Neural crest cell (in vitro differentiated cells): ENCODE measurements around the gene BANF2. TPM values are rescaled to one million over a fixed set of nuclear protein-coding genes. Genes with fewer than 3 reads are reported as not detected.

Source experiments
- DNase-seq: peaks from one replicate; pipeline ENCODE4 v3.0.0; 2021; ENCODE audit warnings: low read depth, mixed read lengths, low spot score
- H3K27ac Mint-ChIP-seq: one replicate; pipeline ENCODE4 v1.8.0; 2021; ENCODE audit warnings: mild to moderate bottlenecking, mixed read lengths; ENCODE audit not compliant: unreplicated experiment
- H3K27me3 Mint-ChIP-seq: 2 replicates; pipeline ENCODE4 v1.8.0; 2021; ENCODE audit warnings: low read depth, mild to moderate bottlenecking, mixed read lengths
- H3K36me3 Mint-ChIP-seq: 2 replicates; pipeline ENCODE4 v1.8.0; 2021; ENCODE audit warnings: low read depth, mild to moderate bottlenecking, mixed read lengths
- H3K4me1 Mint-ChIP-seq: 2 replicates; pipeline ENCODE4 v1.8.0; 2021; ENCODE audit warnings: mixed read lengths
- H3K4me3 Mint-ChIP-seq: one replicate; pipeline ENCODE4 v1.8.0; 2021; ENCODE audit warnings: mild to moderate bottlenecking, mixed read lengths
- H3K9me3 Mint-ChIP-seq: 2 replicates; pipeline ENCODE4 v1.8.0; 2021; ENCODE audit warnings: mixed read lengths
- CTCF ChIP-seq: fragments of 200-600 bp; sonication (generic); conservative IDR thresholded peaks from 2 replicates; pipeline ENCODE4 v1.5.0; 2021; ENCODE audit warnings: antibody characterized with exemption, mild to moderate bottlenecking
- total RNA-seq: library from RNA; stranded (reverse); gene quantifications from 2 replicates; pipeline ENCODE4 v1.2.1, GENCODE V29; 2021

BANF2 gene
- total RNA-seq, 1 donor from 2014 or later: not detected

GRCh38 chr20:17738154-17738553 is 38.4 kb downstream of the BANF2 start:
- DNase-seq: no peak
- H3K27me3 Mint-ChIP-seq: no peaks in the 10 kb centered on the region
- H3K4me3 Mint-ChIP-seq: no peak overlapping the region
- peaks cover 13% of the 10 kb centered on the region for H3K4me1 Mint-ChIP-seq
- peaks cover 17% of the 10 kb centered on the region for H3K9me3 Mint-ChIP-seq
- H3K27ac Mint-ChIP-seq: no peak overlapping the region
- no peak for TF ChIP-seq CTCF
- H3K36me3 Mint-ChIP-seq: peaks cover 2% of the 10 kb centered on the region

GRCh38 chr20:17741220-17741619 is 41.5 kb downstream of the BANF2 start:
- Mint-ChIP-seq H3K4me3 (no peak overlapping the region), H3K27ac (no peak overlapping the region), H3K36me3 (peaks cover 1% of the 10 kb centered on the region), H3K9me3 (peaks cover 15% of the 10 kb centered on the region), H3K4me1 (peaks cover 5% of the 10 kb centered on the region), H3K27me3 (peaks cover 2% of the 10 kb centered on the region)
- DNase-seq: no peak
- no peak for TF ChIP-seq CTCF

DNA sequence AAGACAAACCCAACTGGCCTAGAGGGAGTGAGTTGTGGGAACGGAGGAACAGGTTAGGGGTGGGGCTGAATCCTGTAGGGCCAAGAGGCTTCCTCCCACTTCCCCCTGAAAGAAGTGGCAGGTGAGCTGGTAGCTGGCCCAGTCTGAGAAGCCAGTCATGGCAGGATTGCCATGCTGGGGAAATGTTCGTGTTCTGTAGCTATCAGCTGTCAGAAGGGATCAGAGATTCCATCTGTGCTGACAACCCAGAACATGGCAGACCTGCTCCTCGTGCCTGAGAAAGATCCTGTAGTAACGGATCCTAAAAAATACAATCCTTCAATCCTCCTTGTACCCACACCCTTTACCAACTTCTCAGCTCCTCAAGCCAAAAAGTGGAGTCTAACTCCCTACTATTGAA is 43.0 kb downstream of the BANF2 start:
- Mint-ChIP-seq H3K27me3 (peaks cover 6% of the 10 kb centered on the region), H3K4me1 (peaks cover 9% of the 10 kb centered on the region), H3K36me3 (no peaks in the 10 kb centered on the region), H3K27ac (no peak overlapping the region), H3K4me3 (no peak overlapping the region), H3K9me3 (peaks cover 8% of the 10 kb centered on the region)
- no peak for DNase-seq
- TF ChIP-seq CTCF: no peak

- no peak for TF ChIP-seq CTCF
- Mint-ChIP-seq H3K4me1 (peaks cover 10% of the 10 kb centered on the region), H3K4me3 (no peak overlapping the region)
Observed at GRCh38 chr20:17743677-17744076, 43.9 kb downstream of the BANF2 start.

DNA sequence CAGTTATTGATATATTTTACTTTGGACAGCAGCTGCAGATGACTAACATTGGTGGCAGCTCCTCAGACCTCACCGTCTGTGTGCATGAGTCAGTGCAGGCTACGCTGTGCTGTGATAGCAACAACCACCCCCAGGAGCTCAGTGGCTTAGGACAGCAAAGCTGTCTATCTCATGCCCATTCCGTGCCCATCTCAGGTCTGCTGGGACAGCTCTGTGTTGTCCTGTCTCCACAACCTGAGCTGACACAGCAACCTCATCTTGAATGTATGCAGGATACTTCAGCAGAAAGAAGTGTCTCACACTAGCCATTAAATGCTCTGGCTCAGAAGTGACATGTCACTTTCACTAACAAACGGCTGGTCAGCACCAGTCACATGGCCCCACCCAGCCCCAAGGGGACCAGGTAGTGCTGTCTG is 47.7 kb downstream of the BANF2 start:
- H3K36me3 Mint-ChIP-seq: no peaks in the 10 kb centered on the region
- no peak for DNase-seq
- no peak for TF ChIP-seq CTCF
- peaks cover 8% of the 10 kb centered on the region for H3K4me1 Mint-ChIP-seq
- peaks cover 9% of the 10 kb centered on the region for H3K27me3 Mint-ChIP-seq
- peaks cover 3% of the 10 kb centered on the region for H3K9me3 Mint-ChIP-seq
- no peak overlapping the region for H3K27ac Mint-ChIP-seq
- no peak overlapping the region for H3K4me3 Mint-ChIP-seq

More at GRCh38 chr20:17743677-17744076, 43.9 kb downstream of the BANF2 start:
- no peak for DNase-seq
- peaks cover 6% of the 10 kb centered on the region for H3K27me3 Mint-ChIP-seq
- H3K36me3 Mint-ChIP-seq: no peaks in the 10 kb centered on the region
- H3K9me3 Mint-ChIP-seq: peaks cover 3% of the 10 kb centered on the region
- no peak overlapping the region for H3K27ac Mint-ChIP-seq

DNA sequence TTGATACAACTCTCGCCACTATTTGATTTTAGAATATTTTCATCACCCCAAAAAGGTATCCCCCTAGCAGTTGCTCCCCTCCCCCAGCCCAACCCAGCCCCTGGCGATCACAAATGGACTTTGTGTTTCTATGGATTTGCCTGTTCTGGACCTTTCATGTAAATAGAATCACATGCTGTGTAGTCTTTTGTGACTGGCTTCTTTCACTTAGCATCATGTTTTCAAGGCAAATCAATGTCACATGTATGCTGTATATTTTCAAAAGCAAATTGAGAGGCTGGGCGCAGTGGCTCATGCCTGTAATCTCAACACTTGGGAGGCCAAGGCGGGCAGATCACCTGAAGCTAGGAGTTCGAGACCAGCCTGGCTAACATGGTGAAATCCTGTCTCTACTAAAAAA is 48.5 kb downstream of the BANF2 start:
- Mint-ChIP-seq H3K27me3 (peaks cover 17% of the 10 kb centered on the region), H3K9me3 (peaks cover 3% of the 10 kb centered on the region), H3K4me1 (peaks cover 5% of the 10 kb centered on the region), H3K36me3 (no peaks in the 10 kb centered on the region), H3K4me3 (no peak overlapping the region), H3K27ac (no peak overlapping the region)
- DNase-seq: no peak
- TF ChIP-seq CTCF: no peak
